HEK293T (cell line): ENCODE results near the gene C2.

Source experiments
- CTCF ChIA-PET: fragments of 350-600 bp; formaldehyde crosslinking; extraction: SDS; loops from one replicate; lab custom pipeline; 2021; ENCODE audit warnings: antibody characterized with exemption, inconsistent platforms; lab: Yijun Ruan, JAX
- POLR2A ChIA-PET: fragments of 350-600 bp; formaldehyde crosslinking; extraction: SDS; loops from one replicate; lab custom pipeline; 2020; ENCODE audit warnings: antibody characterized with exemption, inconsistent platforms; lab: Yijun Ruan, JAX
- DNase-seq: peaks from one replicate; pipeline ENCODE4 v3.0.0; 2012; ENCODE audit warnings: mixed read lengths; ENCODE audit errors: extremely low spot score
- ARNT ChIP-seq: fragments of 450-650 bp; IDR thresholded peaks from 2 replicates; pipeline ENCODE4 v1.6.1; 2017; ENCODE audit warnings: mild to moderate bottlenecking
- BHLHE40 ChIP-seq: fragments of 450-650 bp; IDR thresholded peaks from 2 replicates; pipeline ENCODE4 v1.6.1; 2016; ENCODE audit warnings: mild to moderate bottlenecking, moderate library complexity, borderline replicate concordance
- CTBP1 ChIP-seq: fragments of 450-650 bp; IDR thresholded peaks from 2 replicates; pipeline ENCODE4 v1.6.1; 2016; ENCODE audit warnings: borderline replicate concordance
- ELF4 ChIP-seq: fragments of 450-650 bp; IDR thresholded peaks from 2 replicates; pipeline ENCODE4 v1.6.1; 2017; ENCODE audit warnings: antibody characterized with exemption
- FOXA1 ChIP-seq: fragments of 450-650 bp; IDR thresholded peaks from 2 replicates; pipeline ENCODE4 v1.6.1; 2016; ENCODE audit warnings: mild to moderate bottlenecking
- FOXK2 ChIP-seq: fragments of 450-650 bp; IDR thresholded peaks from 2 replicates; pipeline ENCODE4 v1.6.1; 2016; ENCODE audit warnings: mild to moderate bottlenecking
- FOXM1 ChIP-seq: fragments of 450-650 bp; IDR thresholded peaks from 2 replicates; pipeline ENCODE4 v1.6.1; 2017; ENCODE audit warnings: mild to moderate bottlenecking, borderline replicate concordance
- HDGF ChIP-seq: fragments of 450-650 bp; IDR thresholded peaks from 2 replicates; pipeline ENCODE4 v1.6.1; 2017; ENCODE audit warnings: antibody characterized with exemption, borderline replicate concordance
- L3MBTL2 ChIP-seq: fragments of 450-650 bp; conservative IDR thresholded peaks from 2 replicates; pipeline ENCODE4 v1.6.1; 2016; ENCODE audit warnings: mild to moderate bottlenecking
- LEF1 ChIP-seq: fragments of 450-650 bp; IDR thresholded peaks from 2 replicates; pipeline ENCODE4 v1.6.1; 2017; ENCODE audit warnings: mild to moderate bottlenecking, borderline replicate concordance
- NFRKB ChIP-seq: fragments of 450-650 bp; IDR thresholded peaks from 2 replicates; pipeline ENCODE4 v1.6.1; 2016; ENCODE audit warnings: mild to moderate bottlenecking, moderate library complexity
- PKNOX1 ChIP-seq: fragments of 450-650 bp; IDR thresholded peaks from 2 replicates; pipeline ENCODE4 v1.6.1; 2016
- SP1 ChIP-seq: fragments of 450-650 bp; IDR thresholded peaks from 2 replicates; pipeline ENCODE4 v1.6.1; 2017
- SUZ12 ChIP-seq: fragments of 450-650 bp; IDR thresholded peaks from 2 replicates; pipeline ENCODE4 v1.6.1; 2016; ENCODE audit warnings: mild to moderate bottlenecking
- TARDBP ChIP-seq: fragments of 450-650 bp; IDR thresholded peaks from 2 replicates; pipeline ENCODE4 v1.6.1; 2016
- ZNF384 ChIP-seq: fragments of 450-650 bp; IDR thresholded peaks from 2 replicates; pipeline ENCODE4 v1.6.1; 2016

Gene C2

GRCh38 chr6:31945154-31945506 lies 17.6 kb downstream of the C2 start:
- ChIA-PET CTCF (interaction anchor here (0.6 kb wide), 1 partner anchor 22 kb away, joined by 3 read pairs; no protein-coding TSS in a partner anchor), POLR2A (no interaction called here)
- no peak for DNase-seq
- TF ChIP-seq FOXK2 = no peak
- TF ChIP-seq NFRKB = no peak
- no peak for TF ChIP-seq CTBP1
- TF ChIP-seq FOXM1 = no peak
- no peak for TF ChIP-seq SUZ12
- no peak for TF ChIP-seq ARNT
- no peak for TF ChIP-seq LEF1
- TF ChIP-seq FOXA1 = no peak
- no peak for TF ChIP-seq TARDBP
- TF ChIP-seq ZNF384 = no peak
- TF ChIP-seq HDGF = no peak
- TF ChIP-seq PKNOX1 = no peak
- no peak for TF ChIP-seq SP1
- TF ChIP-seq L3MBTL2 = no peak
- no peak for TF ChIP-seq BHLHE40
- TF ChIP-seq ELF4 = no peak

- no peak for DNase-seq
- POLR2A ChIA-PET = no interaction called here
- TF ChIP-seq LEF1 = no peak
- TF ChIP-seq ELF4 = no peak
- TF ChIP-seq FOXK2 = no peak
- no peak for TF ChIP-seq TARDBP
- no peak for TF ChIP-seq SP1
- no peak for TF ChIP-seq ARNT
- TF ChIP-seq NFRKB = no peak
- TF ChIP-seq L3MBTL2 = no peak
- no peak for TF ChIP-seq SUZ12
- TF ChIP-seq BHLHE40 = no peak
- no peak for TF ChIP-seq FOXM1
- no peak for TF ChIP-seq PKNOX1
- no peak for TF ChIP-seq HDGF
- TF ChIP-seq ZNF384 = no peak
- TF ChIP-seq CTBP1 = no peak
- TF ChIP-seq FOXA1 = no peak
- CTCF ChIA-PET = interaction anchor here (0.6 kb wide), 1 partner anchor 23 kb away, joined by 3 read pairs; no protein-coding TSS in a partner anchor
Observed at GRCh38 chr6:31945507-31946369, 18.2 kb downstream of the C2 start, which contains the start of gene CFB. Gene CFB (plus strand): TSS chr6:31946095. CDS start chr6:31946222, 127 bp downstream.

GRCh38 chr6:31946370-31946885 lies 18.9 kb downstream of the C2 start:
- CTCF ChIA-PET = no interaction called here
- POLR2A ChIA-PET = no interaction called here
- DNase-seq = no peak
- no peak for TF ChIP-seq ELF4
- TF ChIP-seq TARDBP = no peak
- no peak for TF ChIP-seq SP1
- no peak for TF ChIP-seq PKNOX1
- TF ChIP-seq ZNF384 = no peak
- TF ChIP-seq NFRKB = no peak
- TF ChIP-seq FOXM1 = no peak
- TF ChIP-seq FOXK2 = no peak
- TF ChIP-seq HDGF = no peak
- TF ChIP-seq L3MBTL2 = no peak
- TF ChIP-seq FOXA1 = no peak
- TF ChIP-seq LEF1 = no peak
- TF ChIP-seq SUZ12 = no peak
- TF ChIP-seq BHLHE40 = no peak

GRCh38 chr6:31947070-31947675 lies 19.7 kb downstream of the C2 start:
- ChIA-PET POLR2A (no interaction called here), CTCF (no interaction called here)

More at GRCh38 chr6:31947070-31947675, 19.7 kb downstream of the C2 start:
- TF ChIP-seq L3MBTL2 = no peak
- TF ChIP-seq FOXK2 = no peak
- no peak for TF ChIP-seq ELF4
- TF ChIP-seq HDGF = no peak
- TF ChIP-seq PKNOX1 = no peak
- no peak for TF ChIP-seq NFRKB
- TF ChIP-seq FOXA1 = no peak
- TF ChIP-seq CTBP1 = no peak
- TF ChIP-seq ARNT = no peak
- TF ChIP-seq SUZ12 = no peak
- TF ChIP-seq LEF1 = no peak
- no peak for TF ChIP-seq ZNF384
- TF ChIP-seq FOXM1 = no peak
- TF ChIP-seq TARDBP = no peak
- TF ChIP-seq BHLHE40 = no peak
- no peak for TF ChIP-seq SP1
- DNase-seq = no peak
